GM12801 (cell line): ENCODE results near the gene GNRH2.

Source experiments
- CTCF ChIP-seq: IDR thresholded peaks from one replicate; pipeline ENCODE4 v1.5.1; 2011; ENCODE audit warnings: control low read depth; ENCODE audit not compliant: insufficient read length; ENCODE audit errors: extremely low read depth

GNRH2 gene

GRCh38 chr20:3044336-3044965, 1.0 kb downstream of the GNRH2 start:
- TF ChIP-seq CTCF, result no peak

GRCh38 chr20:3045042-3045815, 1.8 kb downstream of the GNRH2 start:
- no peak for TF ChIP-seq CTCF

GRCh38 chr20:3045816-3046676, 2.6 kb downstream of the GNRH2 start, which contains the start of gene MRPS26:
Gene MRPS26 (plus strand): TSS chr20:3046052. CDS start chr20:3046069, 17 bp downstream.
- TF ChIP-seq CTCF, result no peak

GRCh38 chr20:3046677-3047462, 3.4 kb downstream of the GNRH2 start:
- TF ChIP-seq CTCF, result no peak

GRCh38 chr20:3047486-3048419, 4.3 kb downstream of the GNRH2 start:
- TF ChIP-seq CTCF, result no peak

- no peak for TF ChIP-seq CTCF
These were observed 8.1 kb downstream of the GNRH2 start for GRCh38 chr20:3051385-3052019.
